Gastrocnemius medialis (tissue), 4 donors: ENCODE data around the gene HIP1. TPM values are rescaled to one million over a fixed set of nuclear protein-coding genes. Genes with fewer than 3 reads are reported as not detected.
"Not testable (repeated sequence)": the region's sequence is repeated elsewhere in the genome, so short reads cannot be mapped to it uniquely, and the experiment has no call there.

Source experiments
- ATAC-seq, 2 donors: fragments of 150-250 bp; one replicate each; pipeline ENCODE4 v1.9.1; 2016
- DNase-seq, 2 donors: peaks; one replicate each; pipeline ENCODE4 v3.0.0-alpha.2; 2019
- H3K27ac ChIP-seq, 4 donors: fragments of 200-600 bp; sonication (generic); 1 replicate in 1 of 4; 2 replicates in 3 of 4; pipeline ENCODE4 v1.5.1; 2016 to 2018; ENCODE audit warnings: mild to moderate bottlenecking in 2 of 4, moderate library complexity in 1 of 4
- H3K27me3 ChIP-seq, 3 donors: fragments of 200-600 bp; sonication (generic) in 2 of 3; 1 replicate in 1 of 3; 2 replicates in 2 of 3; pipeline versions ENCODE4 v1.5.1 to v1.6.0; 2016 to 2019; ENCODE audit warnings: mild to moderate bottlenecking in 1 of 3, moderate library complexity in 1 of 3
- H3K36me3 ChIP-seq, 2 donors: fragments of 200-600 bp; sonication (generic) in 1 of 2; one replicate each; pipeline ENCODE4 v1.5.1; 2017 to 2018
- H3K4me1 ChIP-seq, 2 donors: fragments of 200-600 bp; sonication (generic) in 1 of 2; one replicate each; pipeline ENCODE4 v1.5.1; 2016 to 2017; ENCODE audit warnings: mild to moderate bottlenecking in 2 of 2
- H3K4me3 ChIP-seq, 4 donors: fragments of 200-600 bp; sonication (generic) in 3 of 4; 1 replicate in 1 of 4; 2 replicates in 3 of 4; pipeline ENCODE4 v1.5.1; 2016 to 2019; ENCODE audit warnings: mild to moderate bottlenecking in 2 of 4
- H3K9me3 ChIP-seq, 3 donors: fragments of 200-600 bp; sonication (generic) in 2 of 3; 1 replicate in 1 of 3; 2 replicates in 2 of 3; pipeline ENCODE4 v1.5.1; 2016 to 2019
- POLR2A ChIP-seq, 2 donors: fragments of 450-650 bp; IDR thresholded peaks; one replicate each; pipeline ENCODE4 v1.6.1; 2017; ENCODE audit warnings: antibody characterized with exemption in 2 of 2, mild to moderate bottlenecking in 2 of 2, moderate library complexity in 2 of 2
- in situ Hi-C, 4 donors: fragments of 200-750 bp; cut with MboI; loops; one replicate each; pipeline versions ENCODE4 v1.15.0 to v1.8.0; 2017; ENCODE audit warnings: low sequenced_read_pairs in 4 of 4
- intact Hi-C: fragments of 100-400 bp; cut with DNase I; formaldehyde crosslinking; loops from one replicate; pipeline ENCODE4 v1.15.1; 2023; ENCODE audit warnings: low total_unique reads
- total RNA-seq, 4 donors: library from RNA; depleted of rRNA; stranded (reverse); fragments of >200 nt; gene quantifications; one replicate each; pipeline versions ENCODE4 v1.1.0 to v1.2.3, GENCODE V29; 2016
- TF ChIP-seq, protein P1 (sequence below), 5 experiments: fragments of 450-650 bp in 3 of 5; fragments of 200-600 bp in 2 of 5; sonication (generic) in 2 of 5; IDR thresholded peaks in 4 of 5; conservative IDR thresholded peaks in 1 of 5; 1 replicate in 4 of 5; 2 replicates in 1 of 5; pipeline ENCODE4 v1.5.1; 2016 to 2019; ENCODE audit warnings: antibody characterized with exemption in 5 of 5, mild to moderate bottlenecking in 3 of 5, moderate library complexity in 3 of 5

HIP1 gene
- total RNA-seq, 4 donors from 2014 or later, result 5.8 to 11.1 (median 7.9) TPM

DNA sequence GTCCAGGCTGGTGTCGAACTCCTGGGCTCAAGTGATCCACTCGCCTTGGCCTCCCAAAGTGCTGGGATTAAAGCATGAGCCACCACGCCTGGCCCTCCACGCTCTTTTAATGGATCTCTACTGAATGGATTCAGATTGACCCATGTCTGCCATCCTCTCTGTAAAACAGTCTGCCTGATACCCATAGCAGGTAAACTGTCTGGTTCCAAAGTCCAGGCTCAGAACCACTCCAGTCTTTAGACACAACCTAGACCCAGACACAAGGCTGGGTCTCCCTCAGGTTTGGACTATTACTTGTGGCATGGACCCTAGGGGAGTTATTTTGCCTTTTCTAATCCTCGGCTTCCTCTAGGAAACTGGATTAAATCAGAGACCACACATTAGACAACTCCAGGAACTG, 19.1 kb downstream of the HIP1 start:
- in situ Hi-C loops (no loop called here), intact Hi-C loops (no loop called here)
- Histone ChIP-seq H3K27me3 (no peaks in the 10 kb centered on the region), H3K9me3 (no peaks in the 10 kb centered on the region), H3K27ac (no peak overlapping the region), H3K4me3 (no peak overlapping the region), H3K4me1 (no peaks in the 10 kb centered on the region), H3K36me3 (no peaks in the 10 kb centered on the region)
- no peak for ATAC-seq
- DNase-seq, result no peak
- TF ChIP-seq, protein P1, sequence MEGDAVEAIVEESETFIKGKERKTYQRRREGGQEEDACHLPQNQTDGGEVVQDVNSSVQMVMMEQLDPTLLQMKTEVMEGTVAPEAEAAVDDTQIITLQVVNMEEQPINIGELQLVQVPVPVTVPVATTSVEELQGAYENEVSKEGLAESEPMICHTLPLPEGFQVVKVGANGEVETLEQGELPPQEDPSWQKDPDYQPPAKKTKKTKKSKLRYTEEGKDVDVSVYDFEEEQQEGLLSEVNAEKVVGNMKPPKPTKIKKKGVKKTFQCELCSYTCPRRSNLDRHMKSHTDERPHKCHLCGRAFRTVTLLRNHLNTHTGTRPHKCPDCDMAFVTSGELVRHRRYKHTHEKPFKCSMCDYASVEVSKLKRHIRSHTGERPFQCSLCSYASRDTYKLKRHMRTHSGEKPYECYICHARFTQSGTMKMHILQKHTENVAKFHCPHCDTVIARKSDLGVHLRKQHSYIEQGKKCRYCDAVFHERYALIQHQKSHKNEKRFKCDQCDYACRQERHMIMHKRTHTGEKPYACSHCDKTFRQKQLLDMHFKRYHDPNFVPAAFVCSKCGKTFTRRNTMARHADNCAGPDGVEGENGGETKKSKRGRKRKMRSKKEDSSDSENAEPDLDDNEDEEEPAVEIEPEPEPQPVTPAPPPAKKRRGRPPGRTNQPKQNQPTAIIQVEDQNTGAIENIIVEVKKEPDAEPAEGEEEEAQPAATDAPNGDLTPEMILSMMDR (IDR thresholded peaks at IDR 0.05 in 4 of 5, conservative IDR thresholded peaks at IDR 0.05 in 1 of 5), result no peak
- TF ChIP-seq POLR2A (IDR thresholded peaks at IDR 0.05), result no peak

DNA sequence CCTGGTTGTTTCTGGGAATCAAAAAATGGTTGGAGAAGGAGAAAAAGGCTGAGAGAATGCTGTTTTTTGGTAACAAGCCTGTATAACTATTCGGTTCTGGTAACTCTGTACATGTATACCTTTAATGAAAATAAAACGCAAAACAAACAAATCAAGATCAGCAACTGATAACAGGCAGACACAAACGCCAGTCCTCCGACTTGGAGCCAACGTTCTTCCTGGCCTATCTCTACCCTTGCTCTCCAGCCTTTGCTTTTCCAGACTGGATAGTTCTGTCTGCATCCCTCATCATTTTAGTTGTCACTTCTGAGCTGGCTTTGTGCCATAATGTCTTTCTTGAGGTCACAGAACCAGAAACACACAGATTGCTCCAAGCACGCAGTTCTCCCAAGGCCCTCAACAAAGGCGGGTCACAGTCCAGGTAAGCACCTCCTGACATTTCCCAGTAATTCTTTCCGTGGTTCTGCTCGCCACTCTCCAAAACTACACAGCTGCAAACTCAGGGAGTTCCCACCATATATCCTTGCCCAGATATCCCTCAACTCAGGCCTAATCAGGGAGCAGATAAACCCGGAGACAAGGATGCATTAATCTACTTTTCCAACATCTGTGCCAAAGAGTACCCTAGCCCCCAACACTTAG, 20.2 kb downstream of the HIP1 start:
- no peak overlapping the region for H3K27ac ChIP-seq
- in situ Hi-C loops (no loop called here), intact Hi-C loops (no loop called here)
- ATAC-seq (no peak), DNase-seq (no peak)
- no peak overlapping the region for H3K4me3 ChIP-seq
- H3K4me1 ChIP-seq, result no peaks in the 10 kb centered on the region
- TF ChIP-seq POLR2A (IDR thresholded peaks at IDR 0.05), result no peak
- TF ChIP-seq, protein P1 (IDR thresholded peaks at IDR 0.05 in 4 of 5, conservative IDR thresholded peaks at IDR 0.05 in 1 of 5), result no peak
- H3K36me3 ChIP-seq, result no peaks in the 10 kb centered on the region
- no peaks in the 10 kb centered on the region for H3K9me3 ChIP-seq
- no peaks in the 10 kb centered on the region for H3K27me3 ChIP-seq

DNA sequence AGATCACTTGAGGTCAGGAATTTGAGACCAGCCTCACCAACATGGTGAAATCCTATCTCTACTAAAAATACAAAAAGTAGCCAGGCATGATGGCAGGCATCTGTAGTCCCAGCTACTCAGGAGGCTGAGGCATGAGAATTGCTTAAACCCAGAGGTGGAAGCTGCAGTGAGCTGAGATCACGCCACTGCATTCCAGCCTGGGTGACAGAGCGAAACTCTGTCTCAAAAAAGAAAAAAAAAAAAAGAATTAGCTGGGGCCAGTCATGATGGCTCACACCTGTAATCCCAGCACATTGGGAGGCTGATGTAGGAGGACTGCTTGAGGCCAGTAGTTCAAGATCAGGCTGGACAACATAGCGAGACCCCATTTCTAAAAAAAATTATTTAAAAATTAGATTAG, 21.0 kb downstream of the HIP1 start:
- H3K36me3 ChIP-seq, DNase-seq, H3K9me3 ChIP-seq, intact Hi-C loops, in situ Hi-C loops, ATAC-seq, H3K4me3 ChIP-seq, H3K4me1 ChIP-seq, H3K27me3 ChIP-seq, H3K27ac ChIP-seq: not testable (repeated sequence)

DNA sequence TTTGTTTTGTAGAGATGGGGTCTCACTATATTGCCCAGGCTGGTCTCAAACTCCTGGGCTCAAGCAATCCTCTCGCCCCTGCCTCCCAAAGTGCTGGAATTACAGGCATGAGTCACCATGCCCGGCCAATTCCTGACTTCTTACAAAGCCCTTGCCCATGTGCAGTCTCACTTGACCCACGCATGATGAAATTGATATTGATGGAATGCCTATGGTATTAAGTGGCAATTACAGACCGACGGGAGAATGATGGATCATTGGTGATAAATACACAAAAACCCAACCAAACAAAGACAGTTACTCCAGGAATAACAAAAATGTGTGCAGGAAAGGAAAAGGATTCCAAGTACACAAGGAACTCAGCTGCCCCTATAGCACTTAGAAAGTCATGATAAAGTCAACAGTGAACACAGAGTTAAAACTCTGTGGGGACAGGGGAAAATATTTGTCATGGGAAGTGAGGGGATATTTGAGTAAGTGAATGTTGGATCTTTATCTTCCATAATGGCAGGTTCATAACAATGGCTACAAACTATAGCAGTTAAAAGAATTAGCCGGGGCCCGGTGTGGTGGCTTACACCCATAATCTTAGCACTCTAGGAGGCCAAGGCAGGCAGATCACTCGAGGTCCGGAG, 21.6 kb downstream of the HIP1 start:
- Histone ChIP-seq H3K4me3 (no peak overlapping the region), H3K9me3 (no peaks in the 10 kb centered on the region), H3K27me3 (no peaks in the 10 kb centered on the region), H3K36me3 (no peaks in the 10 kb centered on the region), H3K4me1 (peaks cover 10 to 14% of the 10 kb centered on the region in 2 donors), H3K27ac (no peak overlapping the region)
- ATAC-seq (no peak), DNase-seq (no peak)
- TF ChIP-seq, protein P1 (IDR thresholded peaks at IDR 0.05 in 4 of 5, conservative IDR thresholded peaks at IDR 0.05 in 1 of 5), result no peak
- TF ChIP-seq POLR2A (IDR thresholded peaks at IDR 0.05), result no peak
- intact Hi-C loops (no loop called here), in situ Hi-C loops (no loop called here)

DNA sequence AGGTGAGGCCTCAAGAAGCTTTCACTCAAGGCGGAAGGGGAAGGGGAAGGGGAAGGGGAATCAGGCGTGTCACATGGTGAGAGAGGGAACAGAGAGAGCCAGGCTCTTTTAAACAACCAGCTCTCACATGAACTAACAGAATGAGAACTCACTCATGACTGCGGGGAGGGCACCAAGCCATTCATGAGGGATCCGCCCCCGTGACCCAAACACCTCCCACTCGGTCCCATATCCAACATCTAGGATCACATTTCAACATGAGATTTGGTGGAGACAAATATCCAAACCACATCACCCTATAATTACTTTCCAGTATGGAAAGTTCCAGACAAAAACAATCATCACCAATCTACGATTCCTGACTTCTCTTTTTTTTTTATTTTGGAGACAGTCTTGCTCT, 22.9 kb downstream of the HIP1 start:
- intact Hi-C loops, result no loop called here
- no peak overlapping the region for H3K4me3 ChIP-seq

More for the DNA sequence above, 22.9 kb downstream of the HIP1 start:
- Histone ChIP-seq H3K36me3 (no peaks in the 10 kb centered on the region), H3K27me3 (no peaks in the 10 kb centered on the region), H3K9me3 (no peaks in the 10 kb centered on the region), H3K4me1 (peaks cover 23 to 25% of the 10 kb centered on the region in 2 donors), H3K27ac (no peak overlapping the region)
- ATAC-seq (no peak), DNase-seq (no peak)
- TF ChIP-seq, protein P1 (IDR thresholded peaks at IDR 0.05 in 4 of 5, conservative IDR thresholded peaks at IDR 0.05 in 1 of 5), result no peak
- TF ChIP-seq POLR2A (IDR thresholded peaks at IDR 0.05), result no peak
- in situ Hi-C loops, result no loop called here
